Stimulated activated naive B cell treated with anti-CD40 and anti-IgM and Interleukin-4, amounts not matched to agents 10 μg/mL and 1 μg/mL and 100 μg/mL, for 72 hours (primary cell): ENCODE data around the gene CCDC88A.
A peak's percentile ranks its signal among the peaks of the same experiment; 100 is the strongest.
"Not testable (repeated sequence)": the region's sequence is repeated elsewhere in the genome, so short reads cannot be mapped to it uniquely, and the experiment has no call there.

Experiments
- ATAC-seq, 2 donors: fragments of 150-1000 bp; cut with Tn5 transposase; replicated peaks; 2 replicates each; pipeline ENCODE4 v1.10.0; 2021; ENCODE audit warnings: moderate library complexity in 1 of 2
- DNase-seq: peaks from one replicate; pipeline ENCODE4 v3.0.0; 2021
- H3K27ac Mint-ChIP-seq: one replicate; pipeline ENCODE4 v1.8.0; 2022; ENCODE audit warnings: mild to moderate bottlenecking, mixed read lengths
- H3K27me3 Mint-ChIP-seq, 2 donors: one replicate each; pipeline ENCODE4 v1.8.0; 2022; ENCODE audit warnings: mixed read lengths in 2 of 2
- H3K36me3 Mint-ChIP-seq, 2 donors: one replicate each; pipeline ENCODE4 v1.8.0; 2022; ENCODE audit warnings: mixed read lengths in 2 of 2, mild to moderate bottlenecking in 1 of 2
- H3K4me1 Mint-ChIP-seq, 2 donors: one replicate each; pipeline ENCODE4 v1.8.0; 2022; ENCODE audit warnings: mixed read lengths in 2 of 2, mild to moderate bottlenecking in 1 of 2
- H3K4me3 Mint-ChIP-seq, 2 donors: one replicate each; pipeline ENCODE4 v1.8.0; 2022; ENCODE audit warnings: mild to moderate bottlenecking in 2 of 2, mixed read lengths in 2 of 2, moderate library complexity in 1 of 2
- H3K9me3 Mint-ChIP-seq, 2 donors: one replicate each; pipeline ENCODE4 v1.8.0; 2022; ENCODE audit warnings: mixed read lengths in 2 of 2, mild to moderate bottlenecking in 1 of 2

Gene CCDC88A

GRCh38 chr2:55419679-55420438 is at the start of gene CCDC88A:
Gene CCDC88A, minus strand, starts transcription at chr2:55419856. Its CDS starts 777 bp downstream, at chr2:55419079.
- peak; percentile 84 for DNase-seq
- H3K4me1 Mint-ChIP-seq = peaks cover 17 to 44% of the 10 kb centered on the region in 2 donors
- H3K27ac Mint-ChIP-seq = peak within 1 kb of the TSS; percentile 90
- H3K4me3 Mint-ChIP-seq = peak within 1 kb of the TSS; percentile 95
- no peaks in the 10 kb centered on the region for H3K9me3 Mint-ChIP-seq
- no peaks in the 10 kb centered on the region for H3K36me3 Mint-ChIP-seq
- peaks cover 0 to 4% of the 10 kb centered on the region in 2 donors for H3K27me3 Mint-ChIP-seq
- peak; percentile 85 to 86 for ATAC-seq

GRCh38 chr2:55461679-55462078 is 42.0 kb upstream of the CCDC88A start:
- Mint-ChIP-seq H3K4me3 (no peak overlapping the region), H3K36me3 (peaks cover 0 to 2% of the 10 kb centered on the region in 2 donors), H3K27me3 (peaks cover 15 to 40% of the 10 kb centered on the region in 2 donors), H3K4me1 (no peaks in the 10 kb centered on the region), H3K9me3 (peaks cover 0 to 7% of the 10 kb centered on the region in 2 donors), H3K27ac (no peak overlapping the region)
- ATAC-seq (no peak), DNase-seq (no peak)

- DNase-seq (no peak), ATAC-seq (no peak)
- H3K36me3 Mint-ChIP-seq = peaks cover 0 to 2% of the 10 kb centered on the region in 2 donors
Observed at GRCh38 chr2:55460562-55460961, 40.9 kb upstream of the CCDC88A start.

GRCh38 chr2:55459714-55460274 is 40.1 kb upstream of the CCDC88A start:
- peaks cover 15 to 26% of the 10 kb centered on the region in 2 donors for H3K27me3 Mint-ChIP-seq
- H3K9me3 Mint-ChIP-seq = peaks cover 0 to 2% of the 10 kb centered on the region in 2 donors
- no peak overlapping the region for H3K27ac Mint-ChIP-seq
- H3K4me3 Mint-ChIP-seq = no peak overlapping the region
- DNase-seq (no peak), ATAC-seq (no peak)
- no peaks in the 10 kb centered on the region for H3K4me1 Mint-ChIP-seq
- peaks cover 0 to 2% of the 10 kb centered on the region in 2 donors for H3K36me3 Mint-ChIP-seq

More at GRCh38 chr2:55460562-55460961, 40.9 kb upstream of the CCDC88A start:
- H3K27ac Mint-ChIP-seq = no peak overlapping the region
- peaks cover 15 to 29% of the 10 kb centered on the region in 2 donors for H3K27me3 Mint-ChIP-seq
- peaks cover 0 to 2% of the 10 kb centered on the region in 2 donors for H3K9me3 Mint-ChIP-seq
- no peaks in the 10 kb centered on the region for H3K4me1 Mint-ChIP-seq
- H3K4me3 Mint-ChIP-seq = no peak overlapping the region

DNA sequence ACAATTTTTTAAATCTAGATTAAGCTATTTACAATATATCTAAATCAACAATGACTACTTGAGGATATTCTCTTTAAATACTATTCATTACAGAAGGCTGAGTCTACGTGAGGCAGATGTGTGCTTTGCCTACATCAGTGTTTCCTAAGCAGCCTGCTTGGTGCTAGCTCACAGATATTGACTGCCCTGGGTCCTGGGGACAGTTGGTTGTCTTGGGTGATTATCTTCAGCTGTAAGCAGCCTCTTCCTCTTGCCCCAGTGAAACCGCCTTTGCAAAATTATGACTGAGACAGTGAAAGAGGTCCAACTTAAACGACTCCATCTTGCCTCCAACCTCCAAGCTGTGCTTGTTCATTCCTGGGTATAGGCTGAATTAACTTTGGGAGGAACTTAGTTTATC is 39.6 kb upstream of the CCDC88A start:
- ATAC-seq (no peak), DNase-seq (no peak)
- no peaks in the 10 kb centered on the region for H3K4me1 Mint-ChIP-seq
- peaks cover 0 to 2% of the 10 kb centered on the region in 2 donors for H3K9me3 Mint-ChIP-seq
- H3K27me3 Mint-ChIP-seq = peaks cover 15 to 21% of the 10 kb centered on the region in 2 donors
- no peak overlapping the region for H3K4me3 Mint-ChIP-seq
- H3K27ac Mint-ChIP-seq = no peak overlapping the region
- H3K36me3 Mint-ChIP-seq = peaks cover 0 to 2% of the 10 kb centered on the region in 2 donors

DNA sequence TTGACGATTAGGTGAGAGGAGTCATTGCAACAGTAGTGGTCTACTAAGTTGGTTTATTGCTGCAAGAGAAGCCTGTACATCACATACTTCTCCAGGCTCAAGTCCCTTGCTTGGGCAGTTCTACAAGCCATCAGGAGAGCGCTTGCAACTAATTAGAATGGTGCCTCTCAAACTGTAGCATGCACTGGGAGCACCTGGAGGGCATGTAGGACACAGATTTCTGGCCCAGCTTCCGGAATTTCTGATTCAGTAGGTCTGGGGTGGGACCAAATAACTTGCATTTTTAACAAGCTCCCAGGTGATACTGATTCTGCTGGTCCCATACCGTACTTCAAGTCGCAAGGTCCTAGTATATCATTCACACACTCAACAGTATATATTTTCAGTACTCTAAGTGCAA is 34.5 kb upstream of the CCDC88A start:
- DNase-seq (no peak), ATAC-seq (no peak)
- Mint-ChIP-seq H3K27me3 (no peaks in the 10 kb centered on the region), H3K36me3 (no peaks in the 10 kb centered on the region), H3K27ac (no peak overlapping the region), H3K4me3 (no peak overlapping the region), H3K9me3 (no peaks in the 10 kb centered on the region), H3K4me1 (no peaks in the 10 kb centered on the region)

- H3K4me1 Mint-ChIP-seq = no peaks in the 10 kb centered on the region
- H3K27me3 Mint-ChIP-seq = no peaks in the 10 kb centered on the region
- no peak overlapping the region for H3K4me3 Mint-ChIP-seq
- H3K36me3 Mint-ChIP-seq = no peaks in the 10 kb centered on the region
- no peak for DNase-seq
- H3K27ac Mint-ChIP-seq = no peak overlapping the region
- no peaks in the 10 kb centered on the region for H3K9me3 Mint-ChIP-seq
- peak in 1 of 2 donors; percentile 34 for ATAC-seq
Observed at GRCh38 chr2:55452879-55453278, 33.2 kb upstream of the CCDC88A start.

DNA sequence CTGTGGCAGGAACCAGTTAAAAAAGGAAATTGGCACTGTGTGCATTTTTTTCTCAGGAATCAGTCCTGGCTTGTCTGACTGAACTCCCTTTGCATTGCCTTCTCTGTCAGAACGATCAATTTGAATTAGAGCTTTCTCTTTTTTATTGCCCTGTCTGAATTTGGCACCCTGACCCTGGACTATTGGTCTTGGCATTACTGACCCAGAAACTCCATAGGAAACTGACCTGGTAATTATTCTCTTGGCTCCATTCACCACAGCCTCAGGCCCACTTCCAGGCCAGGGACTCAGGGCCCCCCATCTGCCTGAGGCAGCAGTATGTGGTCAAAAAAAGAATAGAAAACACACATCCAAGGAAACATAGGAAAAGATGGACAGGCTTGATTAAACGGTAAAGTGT is 32.0 kb upstream of the CCDC88A start:
- Mint-ChIP-seq H3K27ac (no peak overlapping the region), H3K9me3 (no peaks in the 10 kb centered on the region), H3K4me3 (no peak overlapping the region), H3K4me1 (no peaks in the 10 kb centered on the region), H3K27me3 (no peaks in the 10 kb centered on the region), H3K36me3 (no peaks in the 10 kb centered on the region)
- no peak for ATAC-seq
- DNase-seq = no peak

DNA sequence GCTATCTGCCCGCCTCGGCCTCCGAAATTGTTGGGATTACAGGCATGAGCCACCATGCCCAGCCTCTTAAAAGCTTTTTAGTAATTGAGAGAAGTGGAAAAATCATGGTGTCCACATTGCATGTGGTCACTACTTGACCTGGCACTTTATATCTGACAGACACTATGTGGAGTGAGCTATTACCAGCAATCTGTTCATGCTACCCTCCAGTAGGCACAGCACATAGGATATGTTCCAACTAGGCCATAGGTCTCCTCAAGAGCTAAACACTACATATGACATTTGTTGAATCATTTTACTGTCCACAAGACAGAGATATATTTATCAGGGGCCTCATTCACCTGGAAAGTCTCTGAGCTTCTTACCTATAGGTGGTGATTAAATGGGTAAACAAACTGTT is 30.4 kb upstream of the CCDC88A start:
- not testable (repeated sequence) for H3K36me3 Mint-ChIP-seq, H3K4me1 Mint-ChIP-seq, H3K9me3 Mint-ChIP-seq, DNase-seq, H3K4me3 Mint-ChIP-seq, ATAC-seq, H3K27me3 Mint-ChIP-seq, H3K27ac Mint-ChIP-seq

- H3K4me1 Mint-ChIP-seq, H3K9me3 Mint-ChIP-seq, H3K27me3 Mint-ChIP-seq, H3K36me3 Mint-ChIP-seq, DNase-seq, H3K27ac Mint-ChIP-seq, H3K4me3 Mint-ChIP-seq, ATAC-seq: not testable (repeated sequence)
Observed at GRCh38 chr2:55442045-55442760, 22.5 kb upstream of the CCDC88A start.

GRCh38 chr2:55441280-55441892 is 21.7 kb upstream of the CCDC88A start:
- no peaks in the 10 kb centered on the region for H3K9me3 Mint-ChIP-seq
- H3K36me3 Mint-ChIP-seq = no peaks in the 10 kb centered on the region
- no peak overlapping the region for H3K27ac Mint-ChIP-seq
- no peak overlapping the region for H3K4me3 Mint-ChIP-seq
- no peak for DNase-seq
- H3K27me3 Mint-ChIP-seq = peaks cover 4 to 6% of the 10 kb centered on the region in 2 donors
- no peaks in the 10 kb centered on the region for H3K4me1 Mint-ChIP-seq
- ATAC-seq = no peak

DNA sequence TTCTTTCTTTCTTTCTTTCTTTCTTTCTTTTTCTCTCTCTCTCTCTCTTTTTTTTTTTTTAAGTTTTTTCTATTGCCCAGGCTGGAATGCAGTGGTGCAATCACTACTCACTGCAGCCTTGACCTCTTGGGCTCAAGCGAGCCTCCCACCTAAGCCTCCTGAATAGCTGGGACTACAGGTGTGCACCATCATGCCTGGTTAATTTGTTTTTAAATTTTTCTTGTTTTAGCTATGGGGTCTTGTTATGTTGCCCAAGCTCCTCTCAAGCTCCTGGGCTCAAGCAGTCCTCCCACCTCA is 19.4 kb upstream of the CCDC88A start:
- DNase-seq (no peak), ATAC-seq (no peak)
- Mint-ChIP-seq H3K9me3 (no peaks in the 10 kb centered on the region), H3K27ac (no peak overlapping the region), H3K4me1 (no peaks in the 10 kb centered on the region), H3K36me3 (no peaks in the 10 kb centered on the region), H3K4me3 (no peak overlapping the region), H3K27me3 (peaks cover 4 to 6% of the 10 kb centered on the region in 2 donors)

- Mint-ChIP-seq H3K36me3 (no peaks in the 10 kb centered on the region), H3K4me1 (no peaks in the 10 kb centered on the region), H3K9me3 (no peaks in the 10 kb centered on the region), H3K27ac (no peak overlapping the region), H3K27me3 (peaks cover 4 to 6% of the 10 kb centered on the region in 2 donors), H3K4me3 (no peak overlapping the region)
- no peak for ATAC-seq
- no peak for DNase-seq
Observed at GRCh38 chr2:55438391-55439100, 18.9 kb upstream of the CCDC88A start.
